ENCODE measurements around the gene DNAJB5. TPM values are rescaled to one million over a fixed set of nuclear protein-coding genes. Genes with fewer than 3 reads are reported as not detected.

DNAJB5 gene
- total RNA-seq, 2 experiments from 2014 or later: 3.2 to 4.1 TPM

- no peaks in the 10 kb centered on the region for H3K36me3 Mint-ChIP-seq (ENCODE audit: low read depth)
- H3K27me3 Mint-ChIP-seq: peaks cover 63% of the 10 kb centered on the region
- ChIA-PET CTCF (interaction anchor here (0.6 to 1.2 kb wide), 3 partner anchors 20 to 262 kb away, joined by 3 to 4 read pairs (median 3); no protein-coding TSS in a partner anchor), POLR2A (no interaction called here)
- H3K4me3 Mint-ChIP-seq: no peak overlapping the region
- H3K27ac Mint-ChIP-seq: no peak overlapping the region
- H3K4me1 Mint-ChIP-seq: peaks cover 7% of the 10 kb centered on the region
- H3K9me3 Mint-ChIP-seq: no peaks in the 10 kb centered on the region
- DNase-seq: no peak
Observed at GRCh38 chr9:34964458-34964857, 25.1 kb upstream of the DNAJB5 start.

- ChIA-PET CTCF (interaction anchor here (0.6 kb wide), 1 partner anchor 9 kb away, joined by 3 read pairs; no protein-coding TSS in a partner anchor), POLR2A (no interaction called here)
- no peaks in the 10 kb centered on the region for H3K4me1 Mint-ChIP-seq
- no peaks in the 10 kb centered on the region for H3K36me3 Mint-ChIP-seq (ENCODE audit: low read depth)
- DNase-seq: no peak
- H3K27ac Mint-ChIP-seq: no peak overlapping the region
- H3K27me3 Mint-ChIP-seq: peaks cover 29% of the 10 kb centered on the region
- no peak overlapping the region for H3K4me3 Mint-ChIP-seq
- H3K9me3 Mint-ChIP-seq: no peaks in the 10 kb centered on the region
Observed at GRCh38 chr9:34971146-34971811, 18.3 kb upstream of the DNAJB5 start.

- Mint-ChIP-seq H3K36me3 (ENCODE audit: low read depth) (no peaks in the 10 kb centered on the region), H3K4me3 (no peak overlapping the region), H3K9me3 (no peaks in the 10 kb centered on the region), H3K4me1 (no peaks in the 10 kb centered on the region), H3K27ac (no peak overlapping the region), H3K27me3 (peaks cover 16% of the 10 kb centered on the region)
- ChIA-PET POLR2A (no interaction called here), CTCF (no interaction called here)
- no peak for DNase-seq
Observed at GRCh38 chr9:34974664-34975063, 14.9 kb upstream of the DNAJB5 start.

GRCh38 chr9:34976441-34976840 is 13.1 kb upstream of the DNAJB5 start:
- Mint-ChIP-seq H3K4me3 (no peak overlapping the region), H3K4me1 (no peaks in the 10 kb centered on the region), H3K9me3 (no peaks in the 10 kb centered on the region), H3K36me3 (ENCODE audit: low read depth) (no peaks in the 10 kb centered on the region), H3K27ac (no peak overlapping the region), H3K27me3 (peaks cover 13% of the 10 kb centered on the region)
- no peak for DNase-seq
- POLR2A ChIA-PET: no interaction called here
- CTCF ChIA-PET: no interaction called here

GRCh38 chr9:34976992-34977391 is 12.6 kb upstream of the DNAJB5 start:
- POLR2A ChIA-PET: no interaction called here
- Mint-ChIP-seq H3K4me3 (no peak overlapping the region), H3K27me3 (peaks cover 13% of the 10 kb centered on the region), H3K4me1 (no peaks in the 10 kb centered on the region), H3K9me3 (no peaks in the 10 kb centered on the region), H3K27ac (no peak overlapping the region), H3K36me3 (ENCODE audit: low read depth) (no peaks in the 10 kb centered on the region)
- CTCF ChIA-PET: no interaction called here
- DNase-seq: no peak

GRCh38 chr9:34980181-34980761 is 9.3 kb upstream of the DNAJB5 start:
- no peak overlapping the region for H3K4me3 Mint-ChIP-seq
- no peak for DNase-seq
- H3K36me3 Mint-ChIP-seq (ENCODE audit: low read depth): no peaks in the 10 kb centered on the region
- ChIA-PET CTCF (interaction anchor here (1.0 kb wide), 1 partner anchor 14 kb away, joined by 3 read pairs; no protein-coding TSS in a partner anchor), POLR2A (no interaction called here)
- peaks cover 21% of the 10 kb centered on the region for H3K4me1 Mint-ChIP-seq
- no peak overlapping the region for H3K27ac Mint-ChIP-seq
- H3K27me3 Mint-ChIP-seq: peaks cover 2% of the 10 kb centered on the region
- no peaks in the 10 kb centered on the region for H3K9me3 Mint-ChIP-seq

- ChIA-PET POLR2A (no interaction called here), CTCF (interaction anchor here (0.5 to 1.2 kb wide), 4 partner anchors 10 to 222 kb away, joined by 3 to 8 read pairs (median 4); no protein-coding TSS in a partner anchor)
- DNase-seq: no peak
- no peaks in the 10 kb centered on the region for H3K27me3 Mint-ChIP-seq
- H3K36me3 Mint-ChIP-seq (ENCODE audit: low read depth): no peaks in the 10 kb centered on the region
- H3K4me3 Mint-ChIP-seq: no peak overlapping the region
- H3K27ac Mint-ChIP-seq: no peak overlapping the region
- H3K4me1 Mint-ChIP-seq: peaks cover 38% of the 10 kb centered on the region
- H3K9me3 Mint-ChIP-seq: no peaks in the 10 kb centered on the region
Observed at GRCh38 chr9:34982361-34982760, 7.2 kb upstream of the DNAJB5 start.

- peaks cover 44% of the 10 kb centered on the region for H3K4me1 Mint-ChIP-seq
- H3K4me3 Mint-ChIP-seq: no peak overlapping the region
- no peaks in the 10 kb centered on the region for H3K36me3 Mint-ChIP-seq (ENCODE audit: low read depth)
- H3K27ac Mint-ChIP-seq: no peak overlapping the region
- H3K27me3 Mint-ChIP-seq: no peaks in the 10 kb centered on the region
- ChIA-PET POLR2A (no interaction called here), CTCF (interaction anchor here (1.1 to 1.2 kb wide), 3 partner anchors 12 to 223 kb away, joined by 3 to 8 read pairs (median 4); no protein-coding TSS in a partner anchor)
- H3K9me3 Mint-ChIP-seq: no peaks in the 10 kb centered on the region
- no peak for DNase-seq
Observed at GRCh38 chr9:34983209-34983608, 6.3 kb upstream of the DNAJB5 start.

GRCh38 chr9:34984049-34984448 is 5.5 kb upstream of the DNAJB5 start:
- DNase-seq: peak; percentile 36
- Mint-ChIP-seq H3K4me1 (peaks cover 51% of the 10 kb centered on the region), H3K36me3 (ENCODE audit: low read depth) (no peaks in the 10 kb centered on the region), H3K27me3 (no peaks in the 10 kb centered on the region), H3K9me3 (no peaks in the 10 kb centered on the region), H3K4me3 (no peak overlapping the region), H3K27ac (no peak overlapping the region)
- CTCF ChIA-PET: interaction anchor here (0.6 to 3.4 kb wide), 8 partner anchors 10 to 297 kb away, joined by 3 to 39 read pairs (median 4); no protein-coding TSS in a partner anchor
- POLR2A ChIA-PET: no interaction called here

GRCh38 chr9:34985311-34985899 is 4.1 kb upstream of the DNAJB5 start:
- Mint-ChIP-seq H3K4me1 (peaks cover 56% of the 10 kb centered on the region), H3K4me3 (no peak overlapping the region), H3K27me3 (no peaks in the 10 kb centered on the region), H3K36me3 (ENCODE audit: low read depth) (no peaks in the 10 kb centered on the region), H3K9me3 (no peaks in the 10 kb centered on the region), H3K27ac (no peak overlapping the region)
- DNase-seq: peak; percentile 65
- ChIA-PET CTCF (interaction anchor here (0.6 to 3.4 kb wide), 16 partner anchors 10 to 225 kb away, joined by 3 to 39 read pairs (median 4); partner anchors contain the start of genes ATOSB, FANCG and VCP), POLR2A (interaction anchor here (1.0 kb wide), 1 partner anchor 86 kb away, joined by 3 read pairs; no protein-coding TSS in a partner anchor)

GRCh38 chr9:34986540-34987047 is 3.0 kb upstream of the DNAJB5 start:
- Mint-ChIP-seq H3K9me3 (no peaks in the 10 kb centered on the region), H3K27ac (no peak overlapping the region), H3K27me3 (no peaks in the 10 kb centered on the region), H3K36me3 (ENCODE audit: low read depth) (no peaks in the 10 kb centered on the region), H3K4me1 (peaks cover 62% of the 10 kb centered on the region), H3K4me3 (no peak overlapping the region)
- ChIA-PET POLR2A (no interaction called here), CTCF (interaction anchor here (0.6 to 3.4 kb wide), 3 partner anchors 22 to 1157 kb away, joined by 4 to 39 read pairs (median 4); no protein-coding TSS in a partner anchor)
- DNase-seq: peak; percentile 45

- ChIA-PET POLR2A (no interaction called here), CTCF (no interaction called here)
Observed at GRCh38 chr9:34987160-34987901, 2.2 kb upstream of the DNAJB5 start.

More at GRCh38 chr9:34987160-34987901, 2.2 kb upstream of the DNAJB5 start:
- Mint-ChIP-seq H3K4me3 (no peak overlapping the region), H3K9me3 (no peaks in the 10 kb centered on the region), H3K4me1 (peaks cover 68% of the 10 kb centered on the region), H3K27me3 (no peaks in the 10 kb centered on the region), H3K27ac (no peak overlapping the region), H3K36me3 (ENCODE audit: low read depth) (no peaks in the 10 kb centered on the region)
- DNase-seq: no peak

Data from activated CD4-positive, alpha-beta memory T cell treated with anti-CD3 and anti-CD28 coated beads, Interleukin-2, amount 10 ng/mL, durations not matched to agents 7 days and 5 days (primary cell).